H1 (cell line): ENCODE measurements around the gene ZBTB37. TPM values are rescaled to one million over a fixed set of nuclear protein-coding genes. Genes with fewer than 3 reads are reported as not detected.
A peak's percentile ranks its signal among the peaks of the same experiment; 100 is the strongest.

Experiments
- CTCF ChIA-PET: fragments of 300-600 bp; sonication (Branson Sonifier 250); formaldehyde crosslinking; loops from one replicate; lab custom pipeline; 2021; ENCODE audit not compliant: partially characterized antibody; lab: Charles Lee
- POLR2A ChIA-PET: fragments of 300-600 bp; sonication (Branson Sonifier 250); formaldehyde crosslinking; loops from one replicate; lab custom pipeline; 2021; ENCODE audit warnings: inconsistent platforms; ENCODE audit not compliant: partially characterized antibody; lab: Charles Lee
- DNase-seq, 2 experiments: peaks; one replicate each; pipeline versions ENCODE4 v3.0.0 to v3.0.0-alpha.2; 2010 to 2022; ENCODE audit warnings: low spot score in 2 of 2, low read depth in 1 of 2, mixed read lengths in 1 of 2
- FAIRE-seq: peaks from 2 replicates; lab custom pipeline; 2011; peaks lifted over from hg19 to GRCh38; lab: Jason Lieb, UNC
- H2AFZ ChIP-seq: 2 replicates; pipeline ENCODE4 v1.8.1; 2012; ENCODE audit warnings: low read length, inconsistent platforms
- H2AK5ac ChIP-seq: 2 replicates; pipeline ENCODE4 v1.6.1; 2013; ENCODE audit warnings: low read depth, low read length
- H2BK120ac ChIP-seq: replicated peaks from 2 replicates; pipeline ENCODE3; 2013; ENCODE audit warnings: low read depth, low read length, inconsistent platforms
- H2BK12ac ChIP-seq: 2 replicates; pipeline ENCODE4 v1.6.1; 2013; ENCODE audit warnings: low read depth, low read length
- H2BK15ac ChIP-seq: 2 replicates; pipeline ENCODE4 v1.6.1; 2013; ENCODE audit warnings: low read length
- H2BK20ac ChIP-seq: 2 replicates; pipeline ENCODE4 v1.6.1; 2013; ENCODE audit warnings: low read length
- H2BK5ac ChIP-seq: 2 replicates; pipeline ENCODE4 v1.6.1; 2013; ENCODE audit warnings: low read depth, low read length
- H3K14ac ChIP-seq: 2 replicates; pipeline ENCODE4 v1.6.1; 2013; ENCODE audit warnings: inconsistent platforms; ENCODE audit not compliant: insufficient read length
- H3K18ac ChIP-seq: 2 replicates; pipeline ENCODE4 v1.6.1; 2013; ENCODE audit warnings: low read length; ENCODE audit errors: extremely low read depth
- H3K23ac ChIP-seq: 2 replicates; pipeline ENCODE4 v1.6.1; 2013; ENCODE audit warnings: inconsistent platforms; ENCODE audit not compliant: insufficient read length
- H3K23me2 ChIP-seq: 2 replicates; pipeline ENCODE4 v1.6.1; 2013; ENCODE audit warnings: low read depth, low read length
- H3K27ac ChIP-seq: 2 replicates; pipeline ENCODE4 v1.6.1; 2011; ENCODE audit warnings: low read depth, low read length, inconsistent platforms
- H3K27me3 ChIP-seq, 4 experiments: replicated peaks in 1 of 4; 1 replicate in 1 of 4; 2 replicates in 3 of 4; pipeline versions ENCODE4 v1.6.1 to v1.8.1; 2011 to 2013; ENCODE audit warnings: low read length in 3 of 4, mild to moderate bottlenecking in 3 of 4, inconsistent platforms in 2 of 4, mixed read lengths in 2 of 4, moderate library complexity in 1 of 4; ENCODE audit not compliant: control insufficient read depth in 3 of 4, insufficient read depth in 3 of 4; ENCODE audit errors: extremely low read depth in 1 of 4
- H3K36me3 ChIP-seq, 4 experiments: 2 replicates each; pipeline versions ENCODE4 v1.6.1 to v1.8.1; 2011 to 2013; ENCODE audit warnings: mild to moderate bottlenecking in 4 of 4, low read length in 3 of 4, moderate library complexity in 2 of 4, control low read depth in 1 of 4, inconsistent platforms in 1 of 4; ENCODE audit not compliant: insufficient read depth in 4 of 4, control insufficient read depth in 2 of 4
- H3K4ac ChIP-seq: replicated peaks from 2 replicates; pipeline ENCODE3; 2013; ENCODE audit warnings: low read length, low read depth, mixed read lengths, inconsistent platforms; ENCODE audit not compliant: insufficient read length
- H3K4me1 ChIP-seq, 4 experiments: replicated peaks in 1 of 4; 1 replicate in 1 of 4; 2 replicates in 3 of 4; pipeline versions ENCODE4 v1.6.1 to v1.8.1; 2011 to 2013; ENCODE audit warnings: low read length in 3 of 4, inconsistent platforms in 2 of 4, mixed read lengths in 1 of 4; ENCODE audit not compliant: insufficient read depth in 4 of 4, control insufficient read depth in 3 of 4
- H3K4me2 ChIP-seq, 2 experiments: 2 replicates each; pipeline versions ENCODE4 v1.6.1 to v1.8.1; 2011 to 2013; ENCODE audit warnings: low read depth in 2 of 2, low read length in 2 of 2, control low read depth in 1 of 2, inconsistent platforms in 1 of 2, mild to moderate bottlenecking in 1 of 2; ENCODE audit not compliant: insufficient read depth in 1 of 2
- H3K4me3 ChIP-seq, 4 experiments: fragments of 200-600, 300-600 bp in 1 of 4; sonication (generic), shearing (Covaris generic), sonication (Bioruptor Twin) in 1 of 4; 2 replicates each; pipeline versions ENCODE4 v1.5.1 to v1.8.1; 2011 to 2016; ENCODE audit warnings: low read length in 4 of 4, low read depth in 3 of 4, control low read depth in 2 of 4, inconsistent platforms in 2 of 4, mild to moderate bottlenecking in 2 of 4, mixed read lengths in 1 of 4, moderate library complexity in 1 of 4; ENCODE audit not compliant: insufficient read depth in 2 of 4; ENCODE audit errors: extremely low read depth in 1 of 4
- H3K56ac ChIP-seq: replicated peaks from 2 replicates; pipeline ENCODE3; 2013; ENCODE audit warnings: low read depth, mild to moderate bottlenecking, mixed read lengths, low read length, inconsistent platforms; ENCODE audit not compliant: insufficient read length
- H3K79me1 ChIP-seq: 2 replicates; pipeline ENCODE4 v1.6.1; 2013; ENCODE audit warnings: low read depth, low read length, control low read depth
- H3K79me2 ChIP-seq, 2 experiments: 2 replicates each; pipeline versions ENCODE4 v1.6.1 to v1.8.1; 2012 to 2013; ENCODE audit warnings: low read length in 2 of 2, mild to moderate bottlenecking in 2 of 2, inconsistent platforms in 1 of 2; ENCODE audit not compliant: insufficient read depth in 2 of 2, control insufficient read depth in 1 of 2
- H3K9ac ChIP-seq, 4 experiments: replicated peaks in 1 of 4; 1 replicate in 1 of 4; 2 replicates in 3 of 4; pipeline versions ENCODE4 v1.6.1 to v1.8.1; 2011 to 2013; ENCODE audit warnings: low read depth in 3 of 4, low read length in 3 of 4, control low read depth in 2 of 4, mild to moderate bottlenecking in 2 of 4, moderate library complexity in 2 of 4, inconsistent platforms in 1 of 4; ENCODE audit errors: extremely low read depth in 1 of 4
- H3K9me3 ChIP-seq, 2 experiments: 2 replicates each; pipeline versions ENCODE4 v1.6.1 to v1.8.1; 2012 to 2013; ENCODE audit warnings: mild to moderate bottlenecking in 2 of 2, moderate library complexity in 2 of 2, control low read depth in 1 of 2, inconsistent platforms in 1 of 2, low read depth in 1 of 2, low read length in 1 of 2, mixed read lengths in 1 of 2; ENCODE audit not compliant: insufficient read depth in 2 of 2
- H4K20me1 ChIP-seq, 2 experiments: replicated peaks in 1 of 2; 2 replicates each; pipeline versions ENCODE3 to v1.8.1; 2011 to 2013; ENCODE audit warnings: inconsistent platforms in 2 of 2, low read length in 2 of 2, mild to moderate bottlenecking in 1 of 2; ENCODE audit not compliant: insufficient read depth in 2 of 2, control insufficient read depth in 1 of 2
- H4K5ac ChIP-seq: 2 replicates; pipeline ENCODE4 v1.6.1; 2013; ENCODE audit warnings: low read length, low read depth, mixed read lengths, inconsistent platforms; ENCODE audit not compliant: insufficient read length
- H4K8ac ChIP-seq: 2 replicates; pipeline ENCODE4 v1.8.0; 2013; ENCODE audit warnings: mild to moderate bottlenecking, moderate library complexity, low read length, inconsistent platforms; ENCODE audit not compliant: insufficient read depth; ENCODE audit errors: extremely low read depth
- H4K91ac ChIP-seq: replicated peaks from 2 replicates; pipeline ENCODE3; 2013; ENCODE audit warnings: low read length, mixed read lengths, inconsistent platforms; ENCODE audit not compliant: insufficient read length
- CHD2 ChIP-seq: IDR thresholded peaks from 2 replicates; pipeline ENCODE4 v1.6.1; 2012; ENCODE audit warnings: low read length, improper control_type of control experiment
- CTBP2 ChIP-seq: IDR thresholded peaks from 2 replicates; pipeline ENCODE4 v1.7.0; 2011; ENCODE audit warnings: borderline replicate concordance, mild to moderate bottlenecking, moderate library complexity, mixed read lengths, low read length; ENCODE audit not compliant: insufficient read depth, insufficient read length
- EGR1 ChIP-seq: IDR thresholded peaks from 2 replicates; pipeline ENCODE4 v1.6.1; 2011; ENCODE audit warnings: low read depth, low read length, borderline replicate concordance
- FOSL1 ChIP-seq: IDR thresholded peaks from 2 replicates; pipeline ENCODE4 v1.6.1; 2011; ENCODE audit warnings: mild to moderate bottlenecking, low read depth, low read length, moderate library complexity; ENCODE audit not compliant: insufficient read depth
- MAFK ChIP-seq: IDR thresholded peaks from 2 replicates; pipeline ENCODE4 v1.6.1; 2012; ENCODE audit warnings: low read depth, mild to moderate bottlenecking, improper control_type of control experiment, low read length
- POLR2A ChIP-seq, 2 experiments: IDR thresholded peaks; 1 replicate in 1 of 2; 2 replicates in 1 of 2; pipeline ENCODE4 v1.6.1; 2011; ENCODE audit warnings: low read depth in 2 of 2, low read length in 2 of 2, mild to moderate bottlenecking in 2 of 2; ENCODE audit errors: control extremely low read depth in 1 of 2
- POLR2AphosphoS5 ChIP-seq: IDR thresholded peaks from 2 replicates; pipeline ENCODE4 v1.6.1; 2011; ENCODE audit warnings: low read depth, low read length
- RAD21 ChIP-seq, 2 experiments: IDR thresholded peaks in 1 of 2; conservative IDR thresholded peaks in 1 of 2; 2 replicates each; pipeline ENCODE4 v1.6.1; 2011; ENCODE audit warnings: low read depth in 2 of 2, low read length in 2 of 2, improper control_type of control experiment in 1 of 2, inconsistent platforms in 1 of 2, mild to moderate bottlenecking in 1 of 2, moderate library complexity in 1 of 2
- SP4 ChIP-seq: IDR thresholded peaks from 2 replicates; pipeline ENCODE4 v1.6.1; 2012; ENCODE audit warnings: low read length, inconsistent platforms
- TAF7 ChIP-seq: optimal IDR thresholded peaks from 2 replicates; pipeline ENCODE3; 2011; ENCODE audit warnings: low read depth, mild to moderate bottlenecking, inconsistent platforms, low read length, moderate library complexity, borderline replicate concordance
- WGBS, 2 experiments: shearing (Covaris generic) in 1 of 2; methylation state at CpG; one replicate each; pipeline versions ENCODE4 v1.1.6 to v1.1.7; 2013 to 2015; ENCODE audit warnings: low lambda C conversion rate in 2 of 2, mixed read lengths in 2 of 2, inconsistent platforms in 1 of 2, low coverage in 1 of 2, missing lambda C conversion rate in 1 of 2; ENCODE audit not compliant: insufficient replicate concordance in 2 of 2, insufficient coverage in 1 of 2, insufficient read length in 1 of 2; ENCODE audit errors: extremely low coverage in 1 of 2, missing lambda C conversion rate in 1 of 2; 5-methylcytosine and 5-hydroxymethylcytosine counted together
- polyA plus RNA-seq, 7 experiments: library from polyadenylated mRNA; depleted of rRNA in 3 of 7; stranded (reverse) in 5 of 7; unstranded in 2 of 7; fragments of >200 nt in 5 of 7; fragments of 200-250 nt in 2 of 7; gene quantifications; 1 replicate in 5 of 7; 2 replicates in 1 of 7; 4 replicates in 1 of 7; pipeline versions ENCODE4 v1.2.1 to v1.2.3, GENCODE V29; 2011 to 2013; ENCODE audit warnings: missing spikeins in 2 of 7, mixed read lengths in 2 of 7
- total RNA-seq: library from RNA; stranded (reverse); fragmentation: NEBNext Ultra II Directional; extraction: Animal tissue kit (Norgen Biotek cat#: 25700); gene quantifications from 2 replicates; pipeline ENCODE4 v1.2.1, GENCODE V29; 2021
- TF ChIP-seq, protein P1 (sequence below): IDR thresholded peaks from 2 replicates; pipeline ENCODE4 v1.6.1; 2012; ENCODE audit warnings: low read length, inconsistent platforms

The ZBTB37 gene
- total and polyA plus RNA-seq, 2 of the 8 experiments (the other 6 are each of a cell fraction or from before 2014, with no cell fraction given), result 1.7 to 12.5 TPM

GRCh38 chr1:173861731-173862145 lies 6.4 kb upstream of the ZBTB37 start:
- Histone ChIP-seq H3K4me2 (no peak overlapping the region), H2BK15ac (no peak overlapping the region), H3K4me3 (no peak overlapping the region), H2AK5ac (no peak overlapping the region), H3K14ac (no peak overlapping the region), H2AFZ (no peak overlapping the region), H3K56ac (no peak overlapping the region), H3K27ac (no peak overlapping the region), H3K23ac (no peak overlapping the region), H3K9ac (no peak overlapping the region), H2BK12ac (no peak overlapping the region), H2BK120ac (no peak overlapping the region), H3K18ac (no peak overlapping the region), H2BK5ac (no peak overlapping the region), H3K79me1 (no peaks in the 10 kb centered on the region), H3K36me3 (peaks cover 32 to 62% (median 53%) of the 10 kb centered on the region in 4 experiments), H2BK20ac (no peak overlapping the region), H3K4ac (no peak overlapping the region), H4K91ac (no peak overlapping the region), H4K8ac (no peak overlapping the region), H3K4me1 (peaks cover 2 to 10% (median 4%) of the 10 kb centered on the region in 4 experiments; a peak in 4 of 7 replicates), H4K20me1 (peaks cover 7 to 11% of the 10 kb centered on the region in 2 experiments), H4K5ac (no peak overlapping the region), H3K9me3 (no peaks in the 10 kb centered on the region), H3K27me3 (no peaks in the 10 kb centered on the region), H3K79me2 (peaks cover 0 to 21% of the 10 kb centered on the region in 2 experiments; a peak in 3 of 4 replicates), H3K23me2 (peaks cover 3% of the 10 kb centered on the region)
- CTCF ChIA-PET, result interaction anchor here (1.4 kb wide), 1 partner anchor 10 kb away, joined by 3 read pairs; no protein-coding TSS in a partner anchor
- FAIRE-seq, result no peak
- POLR2A ChIA-PET, result interaction anchor here (0.6 to 13.3 kb wide), 21 partner anchors 9 to 431 kb away, joined by 3 to 475 read pairs (median 4); partner anchors contain the start of genes CENPL, DARS2 and KLHL20
- DNase-seq, result peak in 1 of 2 experiments; percentile 54
- WGBS, 2 experiments, result 80% methylated on average over 7 of the region's 7 CpGs; no CpG with 5 or more reads in 1 of the 2 experiments
- TF ChIP-seq MAFK (no peak), POLR2A (IDR thresholded peaks at IDR 0.05; ENCODE audit: control extremely low read depth in 1 of 2, low read depth in 2 of 2, low read length in 2 of 2) (peak in 1 of 2 experiments; percentile 84; a peak in 2 of 3 replicates), SP4 (0 out of 2 replicates have a peak, but pooled peaks have one; percentile 37), CHD2 (peak; percentile 7; the same call in 1 of the 2 replicates), FOSL1 (no peak), POLR2AphosphoS5 (peak; percentile 95), RAD21 (IDR thresholded peaks at IDR 0.05 in 1 of 2, conservative IDR thresholded peaks at IDR 0.05 in 1 of 2; ENCODE audit: low read depth in 2 of 2, low read length in 2 of 2) (0 out of 4 replicates have a peak, but pooled peaks of 1 of the 2 experiments have one; percentile 1), TAF7 (peak; percentile 76), EGR1 (0 out of 2 replicates have a peak, but pooled peaks have one; percentile 6), CTBP2 (no peak)
- TF ChIP-seq, protein P1, sequence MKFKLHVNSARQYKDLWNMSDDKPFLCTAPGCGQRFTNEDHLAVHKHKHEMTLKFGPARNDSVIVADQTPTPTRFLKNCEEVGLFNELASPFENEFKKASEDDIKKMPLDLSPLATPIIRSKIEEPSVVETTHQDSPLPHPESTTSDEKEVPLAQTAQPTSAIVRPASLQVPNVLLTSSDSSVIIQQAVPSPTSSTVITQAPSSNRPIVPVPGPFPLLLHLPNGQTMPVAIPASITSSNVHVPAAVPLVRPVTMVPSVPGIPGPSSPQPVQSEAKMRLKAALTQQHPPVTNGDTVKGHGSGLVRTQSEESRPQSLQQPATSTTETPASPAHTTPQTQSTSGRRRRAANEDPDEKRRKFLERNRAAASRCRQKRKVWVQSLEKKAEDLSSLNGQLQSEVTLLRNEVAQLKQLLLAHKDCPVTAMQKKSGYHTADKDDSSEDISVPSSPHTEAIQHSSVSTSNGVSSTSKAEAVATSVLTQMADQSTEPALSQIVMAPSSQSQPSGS, result peak; percentile 86; the same call in 1 of the 2 replicates
